Activated CD4-positive, alpha-beta T cell treated with anti-CD3 and anti-CD28 coated beads for 48 hours (primary cell): ENCODE results near the gene NTM.

Experiments used
- DNase-seq: peaks from one replicate; pipeline ENCODE4 v3.0.0-alpha.2; 2020

The NTM gene

DNA sequence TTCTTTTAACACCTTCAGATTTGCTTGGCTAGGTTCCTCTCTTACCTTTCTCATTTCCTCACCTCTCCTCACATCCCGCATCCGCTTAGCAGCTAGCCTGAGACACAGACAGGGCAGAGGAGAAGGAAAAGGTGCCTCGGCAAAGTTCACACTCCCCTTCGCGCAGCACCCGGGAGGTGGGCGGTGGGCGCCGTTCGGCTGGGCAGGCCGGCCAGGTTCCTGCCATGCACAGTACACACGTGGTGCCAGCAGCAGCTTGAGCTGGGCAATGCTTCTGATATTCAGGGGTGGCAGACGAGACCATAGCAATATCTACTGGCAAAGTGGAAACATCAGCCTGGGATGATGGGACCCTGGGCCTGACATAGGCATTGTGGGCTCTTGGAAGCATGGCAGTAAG is 3.3 kb downstream of the NTM start:
- no peak for DNase-seq

DNA sequence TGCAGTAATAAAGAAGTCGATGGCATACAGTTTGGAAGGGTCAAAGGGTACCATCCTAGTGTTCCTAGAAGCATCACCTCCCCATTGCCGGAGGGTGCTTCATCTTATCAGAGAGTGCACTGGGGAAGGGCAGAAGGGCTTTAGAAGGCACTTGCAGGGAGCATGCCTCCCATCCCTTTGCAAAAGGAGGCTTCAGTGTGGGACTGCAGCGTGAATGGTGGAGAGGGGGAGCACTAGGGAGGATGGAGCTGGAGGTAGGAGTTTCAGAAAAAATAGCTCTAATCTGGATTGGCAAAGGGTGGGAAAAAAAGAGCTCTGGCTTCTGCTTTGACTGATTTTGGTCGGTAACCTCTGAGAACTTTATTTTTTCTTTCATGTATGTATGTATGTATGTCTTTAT is 5.0 kb downstream of the NTM start:
- no peak for DNase-seq

GRCh38 chr11:131375915-131376314 is 5.5 kb downstream of the NTM start:
- no peak for DNase-seq

GRCh38 chr11:131378931-131379330 is 8.5 kb downstream of the NTM start:
- no peak for DNase-seq

GRCh38 chr11:131385763-131386390 is 15.5 kb downstream of the NTM start:
- DNase-seq = no peak

DNA sequence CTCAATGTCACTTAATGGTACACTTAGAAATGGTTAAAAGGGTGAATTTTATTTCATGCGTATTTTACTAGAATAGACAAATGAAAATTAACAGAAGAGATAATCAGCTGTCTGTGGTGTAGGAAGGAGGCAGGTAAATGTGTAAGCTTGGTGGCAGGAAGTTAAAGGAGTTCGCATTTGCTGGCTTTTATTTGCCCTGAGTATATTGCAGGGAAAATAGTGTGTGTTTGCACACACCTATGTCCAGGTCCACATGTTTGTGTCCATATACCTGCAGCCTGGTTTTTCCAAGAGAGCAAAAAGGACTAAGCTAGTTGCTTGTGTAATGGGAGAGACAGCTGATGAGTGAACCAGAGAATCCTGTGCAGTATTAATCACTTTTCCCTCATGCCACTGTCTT is 16.0 kb downstream of the NTM start:
- no peak for DNase-seq

DNA sequence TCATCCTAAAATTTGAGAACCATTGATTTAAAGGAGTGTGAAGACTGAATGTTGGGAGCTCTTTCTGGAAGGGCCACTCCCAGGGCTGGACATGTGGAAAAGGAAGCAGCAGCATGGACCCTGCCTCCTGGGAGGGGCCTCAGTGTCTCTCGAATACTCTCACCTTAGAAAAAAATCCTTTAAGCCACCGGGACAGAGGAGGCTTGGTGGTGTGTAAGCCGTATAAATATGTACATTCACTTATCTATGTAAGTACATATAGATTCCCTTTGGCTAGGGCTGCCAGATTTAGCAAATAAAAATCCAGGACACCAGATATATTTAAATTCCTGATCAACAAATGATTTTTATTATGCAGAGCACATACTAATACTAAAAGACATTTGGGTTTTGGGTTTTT is 17.6 kb downstream of the NTM start:
- DNase-seq = no peak

DNA sequence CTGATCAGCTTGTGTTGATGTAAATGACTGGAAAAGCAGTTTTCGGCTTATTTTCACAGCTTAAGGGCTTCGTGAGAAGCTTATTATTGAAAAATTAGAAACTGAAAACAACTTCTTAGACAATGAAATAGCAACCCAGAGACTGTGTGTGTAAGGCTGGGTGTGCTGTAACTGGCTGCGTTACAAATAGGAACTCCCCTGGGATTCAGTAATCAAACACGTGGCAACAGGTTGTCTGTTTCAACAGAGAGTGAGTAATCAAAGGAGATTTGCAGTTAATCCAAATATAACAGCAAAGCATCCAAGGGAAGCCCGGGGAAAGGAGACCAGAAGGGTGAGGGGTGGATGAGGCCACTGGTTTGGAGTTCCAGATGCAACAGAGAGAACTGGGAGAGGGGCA is 19.2 kb downstream of the NTM start:
- no peak for DNase-seq

- DNase-seq = no peak
These were observed 20.8 kb downstream of the NTM start for GRCh38 chr11:131391176-131391575.

GRCh38 chr11:131392528-131393255 is 22.3 kb downstream of the NTM start:
- no peak for DNase-seq

DNA sequence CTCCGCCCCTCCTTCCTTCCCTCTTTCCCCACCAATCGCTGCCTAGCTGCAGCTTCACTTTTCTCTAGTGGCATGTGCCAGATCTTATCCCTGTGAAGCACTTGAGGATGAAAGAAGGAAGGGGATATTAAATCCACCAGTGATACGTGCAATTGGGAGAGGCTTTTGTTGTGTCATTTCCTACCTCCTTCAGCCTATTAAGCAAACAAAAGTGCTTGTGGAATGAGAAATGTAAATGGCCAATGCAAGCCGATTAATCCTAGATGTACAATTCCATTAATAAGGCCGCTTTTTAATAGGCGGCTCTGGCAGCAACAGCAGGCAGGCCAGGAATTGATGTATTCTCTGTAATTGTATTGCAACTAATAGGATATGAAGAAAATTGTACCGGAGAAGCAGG is 23.3 kb downstream of the NTM start:
- no peak for DNase-seq

GRCh38 chr11:131397675-131398074 is 27.3 kb downstream of the NTM start:
- no peak for DNase-seq

DNA sequence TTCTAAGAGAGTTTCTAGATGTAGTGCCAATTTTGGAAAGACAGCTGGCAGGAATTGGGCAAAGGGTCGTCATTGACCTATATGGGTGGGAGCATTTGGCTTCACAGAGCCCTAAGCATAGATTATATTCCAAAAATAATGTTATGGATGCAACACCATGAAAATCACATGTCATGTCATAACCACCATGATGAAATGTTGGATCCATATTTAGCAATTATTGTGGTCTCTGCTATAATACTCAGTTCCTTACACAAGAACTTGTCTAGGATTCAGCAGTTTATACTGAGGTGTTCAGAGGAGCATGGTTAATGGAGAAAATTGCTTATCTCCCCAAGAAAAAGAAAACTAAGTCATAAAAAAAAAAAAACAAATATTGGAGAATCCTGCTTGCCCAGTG is 31.6 kb downstream of the NTM start:
- DNase-seq = no peak

GRCh38 chr11:131404010-131404409 is 33.6 kb downstream of the NTM start:
- no peak for DNase-seq

DNA sequence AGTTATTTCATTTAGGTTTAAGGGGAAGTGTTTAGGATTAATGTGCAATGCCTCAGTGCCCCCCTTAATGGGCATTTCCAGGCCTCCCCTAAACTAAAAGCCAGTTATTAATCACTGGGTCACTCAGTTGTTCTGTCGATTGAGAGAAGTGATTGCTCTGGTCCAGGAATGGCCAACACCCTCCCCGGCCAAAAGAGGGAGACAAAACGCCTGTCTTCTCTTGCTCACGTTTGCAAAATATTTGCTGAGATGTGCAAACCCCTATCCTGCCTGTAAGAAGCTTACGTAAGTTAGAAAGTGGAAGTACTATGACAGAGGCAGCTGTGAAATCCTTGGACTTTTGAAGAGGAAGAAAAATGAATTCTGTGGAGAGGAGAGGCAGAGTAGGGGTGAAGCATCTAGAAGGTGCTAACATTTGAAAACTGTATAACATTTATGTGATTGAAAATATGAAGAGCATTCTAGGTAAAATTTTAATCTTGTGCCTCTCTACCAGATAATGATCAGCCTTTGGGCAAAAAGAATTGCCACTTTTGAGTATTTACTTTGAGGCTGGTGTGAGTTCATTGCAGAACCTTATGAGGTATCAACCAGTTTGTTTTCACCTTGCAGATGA is 37.7 kb downstream of the NTM start:
- peak; percentile 4 for DNase-seq

DNA sequence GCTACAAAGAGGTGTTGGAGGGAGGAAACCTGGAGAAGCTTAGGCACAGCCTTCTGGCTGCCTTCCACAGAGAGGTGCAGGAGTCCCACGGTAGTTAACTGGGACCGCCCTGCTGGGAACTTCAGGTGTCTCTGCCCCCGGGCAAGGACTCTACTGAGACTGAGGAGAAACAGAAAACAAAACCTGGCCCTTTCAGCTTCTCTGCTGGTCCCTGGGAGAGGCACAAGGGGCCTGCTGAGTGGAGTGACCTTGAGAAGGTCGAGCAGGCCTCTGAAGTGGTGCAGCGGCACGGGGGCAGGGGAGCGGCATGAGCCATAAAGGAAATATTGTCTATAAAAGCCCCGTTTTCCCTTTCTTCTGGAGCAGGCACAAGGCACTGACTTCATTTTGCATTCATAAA is 38.9 kb downstream of the NTM start:
- no peak for DNase-seq

DNA sequence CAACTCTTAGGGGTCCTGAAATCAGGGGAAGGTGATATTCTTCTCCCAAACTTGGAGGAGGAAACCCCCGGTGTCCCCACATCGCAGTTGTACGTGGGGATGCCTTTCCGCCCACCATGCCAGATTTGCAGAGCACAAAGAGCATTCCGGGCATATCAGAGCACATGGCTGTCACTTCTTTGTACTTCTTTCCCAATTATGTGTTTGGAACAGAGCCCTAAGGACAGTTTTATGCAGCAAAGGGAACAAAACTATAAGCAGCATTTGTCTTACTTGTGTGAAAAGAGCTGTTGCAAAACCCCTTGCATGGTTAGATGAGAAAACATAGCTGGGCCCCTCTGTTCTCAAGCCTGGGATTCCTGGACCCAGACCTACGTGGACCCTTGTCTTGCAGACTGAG is 41.2 kb downstream of the NTM start:
- no peak for DNase-seq

DNA sequence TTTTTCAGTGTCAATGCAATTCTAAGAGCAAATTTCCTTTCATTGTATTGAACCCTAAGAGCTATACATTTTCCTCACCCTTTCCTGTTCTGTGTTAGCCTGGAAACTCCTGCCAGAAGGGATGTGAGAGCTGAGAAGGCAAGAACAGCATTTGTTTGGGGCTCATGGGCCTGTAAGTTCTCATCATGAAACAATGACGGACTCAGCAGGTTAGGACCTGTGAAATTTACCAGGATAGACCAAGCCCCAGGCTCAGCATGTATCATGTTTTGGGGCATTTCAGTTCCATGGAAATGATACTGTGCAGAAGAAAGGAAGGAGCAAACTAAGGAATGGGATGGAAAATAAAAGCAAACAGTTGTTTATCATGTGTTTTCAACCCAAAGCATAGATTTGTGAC is 41.6 kb downstream of the NTM start:
- DNase-seq = no peak

GRCh38 chr11:131413217-131413616 is 42.8 kb downstream of the NTM start:
- DNase-seq = no peak

DNA sequence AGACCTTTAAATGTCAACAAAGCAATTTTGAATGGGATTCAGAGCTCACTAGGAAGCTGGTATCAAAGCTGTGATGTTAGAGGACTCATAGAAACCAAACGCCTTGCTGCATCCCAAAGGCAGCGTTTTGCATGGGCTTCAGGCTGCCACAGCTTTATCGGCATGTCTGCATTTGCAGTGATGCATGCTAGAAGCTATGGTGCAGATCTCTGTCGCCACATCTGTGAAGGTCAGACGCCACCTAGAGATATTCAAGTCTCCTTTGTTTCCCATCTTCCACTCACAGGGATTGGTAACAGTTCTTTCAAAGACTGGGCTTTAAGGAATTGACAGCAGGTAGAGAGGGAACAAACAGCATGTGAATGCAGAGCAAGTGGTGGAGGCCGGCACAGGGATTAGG is 47.8 kb downstream of the NTM start:
- no peak for DNase-seq

DNA sequence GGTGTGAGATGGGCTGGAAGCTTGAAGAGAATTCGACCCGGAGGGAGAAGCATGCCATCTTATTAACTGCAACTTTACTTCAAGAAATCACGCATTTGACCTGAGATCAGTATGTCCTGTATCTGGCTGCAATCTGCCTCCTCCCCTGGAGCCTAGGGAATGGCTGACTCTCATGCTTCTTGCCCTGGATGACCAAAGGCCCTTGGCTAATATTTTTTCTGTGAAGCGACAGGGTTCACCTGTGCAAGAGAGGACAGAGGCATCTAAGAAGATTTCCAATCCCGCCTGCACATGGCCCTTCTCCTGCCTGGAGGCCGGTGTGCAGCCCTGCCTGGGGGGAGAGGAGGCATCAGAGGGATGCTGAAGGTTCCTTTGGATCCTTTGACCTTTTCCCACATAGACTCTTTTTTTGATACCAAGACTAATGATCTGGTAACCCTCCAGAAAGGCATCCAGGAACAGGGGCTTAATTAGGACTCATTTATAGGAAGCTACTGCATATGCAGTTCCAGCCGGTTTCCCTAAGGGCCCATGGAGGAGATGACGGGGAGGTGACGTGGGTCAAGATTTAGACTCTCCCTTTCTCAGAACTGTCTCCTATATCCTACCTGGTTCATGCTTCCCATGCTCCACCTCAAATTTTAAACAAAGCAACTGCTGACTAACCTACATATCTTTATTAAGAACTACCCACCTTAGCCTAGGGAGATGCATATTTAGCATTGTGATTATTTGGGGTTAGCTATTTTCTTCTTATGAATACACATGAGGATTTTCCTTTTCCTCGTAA is 50.8 kb downstream of the NTM start:
- no peak for DNase-seq

DNA sequence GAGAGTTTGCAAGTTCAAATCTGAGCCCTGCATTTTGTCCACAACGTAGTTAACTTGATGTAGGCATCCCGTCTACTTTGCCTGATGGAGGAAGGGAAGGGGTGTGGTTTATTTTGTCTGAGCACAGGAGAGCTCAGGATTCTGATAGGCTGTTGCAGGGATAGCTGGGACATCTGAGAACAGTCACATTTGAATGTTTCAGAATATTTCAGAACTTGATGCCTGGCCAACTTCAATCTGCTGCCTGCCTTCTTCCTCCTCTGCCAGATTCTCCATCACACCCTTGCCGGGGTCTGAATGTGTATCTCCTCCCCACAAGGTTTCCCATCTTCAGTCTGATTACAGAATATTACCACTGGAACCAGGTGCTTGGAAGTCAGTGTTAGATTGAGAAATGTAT is 51.6 kb downstream of the NTM start:
- DNase-seq = no peak

DNA sequence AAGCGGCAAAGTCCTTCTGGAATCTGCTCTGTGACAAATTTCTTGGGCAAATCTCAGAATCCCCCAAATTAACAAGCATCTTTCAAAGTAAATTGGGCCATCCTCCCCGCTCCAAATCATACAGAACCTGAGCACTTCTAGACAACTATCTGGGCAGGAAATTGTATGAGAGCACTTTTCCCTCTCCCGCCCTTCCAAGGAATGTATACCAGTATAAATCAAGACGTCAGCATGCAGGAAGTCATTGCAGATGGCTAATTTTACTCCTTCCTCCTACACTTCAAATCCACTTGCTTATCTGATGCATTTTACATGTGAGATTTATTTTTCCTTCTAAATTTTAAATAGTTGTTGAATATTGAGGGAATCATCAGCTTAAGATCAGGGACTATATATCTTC is 52.1 kb downstream of the NTM start:
- DNase-seq = no peak

- no peak for DNase-seq
These were observed 53.3 kb downstream of the NTM start for GRCh38 chr11:131423688-131424087.
